Activated CD8-positive, alpha-beta memory T cell treated with anti-CD3 and anti-CD28 coated beads for 4 hours (primary cell): ENCODE data around the gene OR2Y1.
"Not testable (repeated sequence)": the region's sequence is repeated elsewhere in the genome, so short reads cannot be mapped to it uniquely, and the experiment has no call there.

Experiments
- DNase-seq, 2 donors: peaks; one replicate each; pipeline ENCODE4 v3.0.0-alpha.2; 2020; ENCODE audit warnings: low read depth in 2 of 2

OR2Y1 gene, protein sequence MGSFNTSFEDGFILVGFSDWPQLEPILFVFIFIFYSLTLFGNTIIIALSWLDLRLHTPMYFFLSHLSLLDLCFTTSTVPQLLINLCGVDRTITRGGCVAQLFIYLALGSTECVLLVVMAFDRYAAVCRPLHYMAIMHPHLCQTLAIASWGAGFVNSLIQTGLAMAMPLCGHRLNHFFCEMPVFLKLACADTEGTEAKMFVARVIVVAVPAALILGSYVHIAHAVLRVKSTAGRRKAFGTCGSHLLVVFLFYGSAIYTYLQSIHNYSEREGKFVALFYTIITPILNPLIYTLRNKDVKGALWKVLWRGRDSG

DNA sequence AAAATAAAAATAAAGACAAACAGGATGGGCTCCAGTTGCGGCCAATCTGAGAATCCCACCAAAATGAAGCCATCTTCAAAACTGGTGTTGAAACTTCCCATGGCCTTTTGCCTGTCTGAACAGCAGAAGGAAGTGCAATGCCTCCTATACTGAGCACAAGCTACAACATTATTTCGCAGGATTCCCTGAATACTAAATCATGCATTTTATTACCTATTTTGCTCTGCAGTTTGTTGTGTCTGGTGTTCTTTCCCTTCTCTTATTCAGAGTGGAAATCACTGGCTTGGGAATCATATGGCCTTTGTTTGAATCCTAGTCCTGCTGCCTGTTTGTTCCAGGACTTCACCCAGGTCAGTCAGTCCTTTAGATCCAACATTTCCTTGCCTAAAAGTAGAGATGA is at the start of gene OR2Y1:
TSS of gene OR2Y1 (minus strand) at position 101 of the 400 bp plus-strand sequence. CDS start at position 101, 0 bp downstream.
- no peak for DNase-seq

DNA sequence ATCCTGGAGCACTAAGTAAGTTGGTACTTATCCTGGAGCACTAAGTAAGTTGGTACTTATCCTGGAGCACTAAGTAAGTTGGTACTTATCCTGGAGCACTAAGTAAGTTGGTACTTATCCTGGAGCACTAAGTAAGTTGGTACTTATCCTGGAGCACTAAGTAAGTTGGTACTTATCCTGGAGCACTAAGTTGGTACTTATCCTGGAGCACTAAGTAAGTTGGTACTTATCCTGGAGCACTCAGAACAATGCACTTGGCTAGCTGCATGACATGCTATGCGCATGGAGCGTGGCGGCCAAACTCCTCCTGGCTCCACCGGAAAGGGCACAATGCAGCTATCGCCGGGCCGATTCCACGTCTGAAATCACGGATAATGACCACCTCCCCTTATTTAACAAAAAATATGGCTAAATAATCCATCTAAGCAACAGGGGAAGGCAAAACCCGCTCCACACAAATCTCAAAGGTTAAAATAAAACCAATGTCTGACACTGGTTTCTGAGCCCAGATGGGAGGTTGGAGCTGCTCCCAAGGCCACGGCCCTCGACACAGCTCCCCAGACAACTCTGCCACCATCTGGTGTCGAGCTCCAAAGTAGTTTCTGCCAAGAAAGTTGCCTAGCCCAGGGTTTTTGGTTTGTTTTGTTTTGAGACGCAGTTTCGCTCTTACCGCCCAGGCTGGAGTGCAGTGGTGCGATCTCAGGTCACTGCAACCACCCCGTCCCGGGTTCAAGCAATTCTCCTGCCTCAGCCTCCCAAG is 49.0 kb upstream of the OR2Y1 start:
- DNase-seq = not testable (repeated sequence)

DNA sequence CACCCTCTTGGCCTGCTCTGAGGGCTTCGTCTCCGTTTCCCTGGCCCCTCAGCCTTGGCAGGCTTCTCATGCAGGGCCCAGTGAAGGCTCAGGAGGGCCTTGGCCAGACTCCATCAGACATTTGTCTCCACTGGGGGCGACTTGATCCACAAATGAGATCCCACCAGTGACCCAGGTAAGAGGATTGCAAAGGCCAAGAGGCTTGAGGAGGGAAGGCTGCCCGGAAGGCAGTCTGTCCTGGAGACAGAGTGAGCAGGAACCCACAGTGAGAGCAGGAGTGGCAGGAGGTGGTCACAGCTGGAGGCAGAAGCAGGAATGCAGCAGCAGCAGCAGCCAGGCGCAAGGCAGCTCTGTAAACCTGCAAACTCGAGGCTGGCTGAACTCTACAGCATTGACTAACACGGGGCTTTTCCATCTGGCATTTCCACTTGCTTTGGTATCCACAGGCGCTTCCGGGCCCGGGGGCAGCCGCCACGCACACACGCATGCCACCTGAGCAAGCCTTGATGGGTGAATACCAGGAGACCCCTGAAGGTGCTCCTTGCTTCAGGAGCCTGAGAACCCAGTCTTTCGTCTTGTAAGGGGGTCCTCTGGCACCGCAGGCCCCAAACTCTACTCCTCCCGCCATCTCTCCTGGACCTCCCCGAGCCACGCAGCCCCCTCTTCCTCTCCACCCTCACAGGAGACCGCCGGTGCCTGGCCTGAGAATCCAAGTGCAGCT is 48.0 kb upstream of the OR2Y1 start:
- DNase-seq = no peak

DNA sequence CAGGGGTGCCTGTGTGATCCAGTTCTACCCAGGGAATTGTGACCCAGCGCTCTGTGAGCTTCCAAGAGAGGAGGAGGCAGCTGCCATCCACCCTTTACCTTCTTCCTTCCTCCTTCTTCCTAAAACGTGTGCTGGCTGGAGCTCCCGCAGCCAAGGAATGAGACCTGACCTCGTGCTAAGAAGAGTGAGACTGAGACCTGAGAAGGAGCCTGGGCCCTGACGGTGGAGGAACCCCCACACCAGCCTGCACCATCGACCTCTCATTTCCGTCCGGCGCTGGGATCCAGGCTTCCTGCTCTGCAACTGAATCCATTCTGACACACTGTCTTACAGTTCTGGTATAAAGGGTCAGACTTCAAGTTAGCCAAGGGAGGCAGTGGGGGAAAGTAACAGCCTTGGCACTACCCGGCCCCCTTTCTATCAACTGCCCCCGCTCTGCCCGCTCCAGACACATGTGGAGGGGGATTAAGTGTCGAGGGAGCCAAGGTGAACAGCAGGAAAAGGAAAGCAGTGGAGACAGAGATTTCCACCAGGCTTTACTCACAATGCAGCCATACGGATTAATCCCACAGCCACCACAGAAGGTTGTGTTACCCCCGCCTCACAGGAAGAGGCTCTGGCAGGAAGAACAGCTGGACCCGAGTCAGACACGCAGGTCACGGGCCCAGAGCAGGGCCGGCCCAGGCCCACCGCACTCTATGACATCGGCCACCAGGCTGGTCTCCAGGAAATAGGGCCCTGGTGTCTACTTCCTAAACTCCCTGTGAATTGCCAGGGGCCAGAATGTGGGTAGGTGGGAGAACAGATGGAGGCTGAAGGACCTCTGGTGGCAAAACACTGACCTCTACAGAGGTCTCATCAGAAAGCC is 46.9 kb upstream of the OR2Y1 start:
- no peak for DNase-seq

DNA sequence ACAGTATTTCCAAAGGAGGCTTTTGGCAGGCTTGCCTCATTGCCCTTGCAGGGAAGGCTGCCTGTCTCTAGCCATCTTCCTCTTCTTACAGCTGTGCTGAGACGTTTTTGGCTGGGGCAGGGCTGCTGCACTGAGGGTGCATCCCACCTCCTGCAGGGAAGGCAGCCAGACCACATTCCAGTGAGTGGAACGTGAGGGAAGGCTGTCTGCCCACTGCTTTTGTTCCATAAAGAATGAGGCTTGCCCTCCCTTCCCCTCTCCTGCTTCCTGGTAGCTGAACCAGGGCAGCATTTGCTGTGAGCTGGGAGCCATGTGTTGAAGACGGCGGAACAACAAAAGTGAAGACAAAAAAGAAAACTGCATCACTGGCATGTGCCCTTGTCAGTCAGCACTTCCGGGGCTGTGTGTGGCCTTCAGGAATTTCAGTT is 46.0 kb upstream of the OR2Y1 start:
- no peak for DNase-seq

DNA sequence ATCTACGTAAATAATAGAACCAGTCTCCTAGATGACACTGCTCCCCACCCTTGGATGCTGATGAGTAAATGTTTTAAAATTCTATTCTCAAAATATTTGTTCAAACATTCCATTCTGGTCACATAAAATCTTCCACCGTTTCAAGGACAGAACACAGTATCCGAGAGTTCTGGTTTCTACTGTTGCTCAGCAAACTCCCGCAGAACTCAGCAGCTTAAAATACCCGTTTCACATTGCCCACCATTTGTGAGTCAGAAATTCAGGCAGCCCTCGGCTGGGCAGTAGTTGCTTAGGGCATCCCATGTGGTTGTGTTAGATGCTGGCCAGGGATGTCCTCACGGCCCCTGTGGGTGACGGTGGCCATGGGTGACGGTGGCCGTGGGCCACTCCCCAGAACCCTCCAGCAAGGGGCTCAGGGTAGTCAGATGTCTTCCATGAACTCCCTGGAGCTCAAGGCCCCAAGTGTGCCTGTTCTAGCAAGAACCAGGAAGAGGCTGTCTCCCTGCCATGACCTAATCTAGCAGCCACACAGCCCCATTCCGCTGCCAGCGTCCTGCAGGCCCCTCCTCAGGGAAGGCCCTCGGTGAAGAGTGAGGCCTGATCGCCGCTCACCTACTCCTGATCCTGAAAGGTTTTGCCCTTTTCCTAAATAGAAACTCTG is 45.4 kb upstream of the OR2Y1 start:
- no peak for DNase-seq

DNA sequence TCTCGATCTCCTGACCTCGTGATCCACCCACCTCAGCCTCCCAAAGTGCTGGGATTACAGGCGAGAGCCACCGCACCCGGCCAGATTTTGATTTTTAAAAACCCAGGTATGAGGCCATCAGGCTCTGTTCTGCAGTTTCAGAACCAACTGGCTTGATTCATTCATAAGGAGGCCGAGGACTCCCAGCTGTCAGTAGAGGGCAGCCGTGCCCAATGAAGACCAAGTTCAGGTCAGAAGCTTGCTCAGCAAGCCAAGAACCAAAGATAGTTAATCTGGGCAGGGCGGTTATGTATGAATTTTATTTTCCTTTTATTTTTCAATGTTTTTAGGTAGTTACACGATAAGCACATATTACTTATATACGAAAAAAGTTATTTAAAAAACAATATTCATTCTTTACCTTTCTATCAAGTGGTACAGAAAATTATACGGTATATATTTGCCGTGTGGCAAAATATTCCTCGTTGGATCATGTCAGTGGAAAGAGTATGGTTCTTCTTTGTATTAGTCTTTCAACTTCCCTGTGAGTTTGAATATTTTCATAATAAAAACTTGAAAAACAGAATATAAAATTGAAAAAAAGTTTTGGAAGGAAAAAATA is 44.7 kb upstream of the OR2Y1 start:
- peak in 1 of 2 donors; percentile 60 for DNase-seq

DNA sequence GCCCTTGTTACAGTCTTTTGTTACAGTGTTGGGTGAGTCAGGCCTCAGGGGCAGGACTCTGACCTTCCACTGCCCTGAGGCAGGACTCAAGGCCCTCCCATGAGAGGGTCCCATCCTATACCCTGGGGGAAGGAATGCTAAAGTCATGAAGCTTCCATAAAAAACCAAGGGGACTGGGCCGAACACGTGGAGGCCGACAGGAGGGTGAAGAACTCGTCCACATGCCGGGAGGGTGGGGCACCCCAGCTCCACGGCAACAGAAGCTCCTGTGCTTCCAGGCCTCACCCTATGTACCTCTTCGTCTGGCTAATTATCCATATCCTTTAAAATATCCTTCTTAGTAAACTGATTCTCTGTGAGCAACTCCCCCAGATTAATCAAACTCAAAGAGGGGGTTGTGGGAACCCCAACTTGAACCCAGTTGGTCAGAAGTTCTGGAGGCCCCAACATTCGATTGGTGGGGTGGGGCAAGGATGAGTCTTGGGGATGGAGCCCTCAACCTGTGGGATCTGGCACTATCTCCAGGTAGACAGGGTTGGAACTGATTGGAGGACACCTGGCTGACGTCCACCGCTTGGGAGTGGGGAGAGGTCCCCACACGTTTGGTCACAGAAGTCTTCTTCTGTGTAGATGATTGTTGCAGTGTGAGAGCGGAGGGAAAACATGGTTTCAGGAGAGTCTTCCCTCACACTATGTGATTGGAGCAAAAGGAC is 43.6 kb upstream of the OR2Y1 start:
- DNase-seq = no peak

DNA sequence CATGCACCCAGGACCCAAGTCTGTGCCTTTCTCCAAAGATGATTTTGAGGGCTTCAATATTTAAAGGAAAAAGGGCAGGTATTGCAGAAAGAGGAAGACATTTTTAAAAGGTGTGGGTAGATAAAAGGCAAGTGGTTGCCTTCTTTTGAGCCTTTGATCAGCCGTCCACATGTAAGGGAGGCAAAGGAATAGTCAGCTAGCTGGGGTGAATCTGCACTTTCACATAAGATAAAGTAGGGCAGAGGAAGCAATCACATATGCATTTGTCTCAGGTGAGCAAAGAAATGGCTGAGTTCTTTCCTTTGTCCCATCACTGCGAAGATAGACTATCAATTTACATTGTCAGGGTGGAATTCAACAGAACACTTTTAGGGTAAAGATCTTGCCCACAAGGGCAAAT is 42.9 kb upstream of the OR2Y1 start:
- no peak for DNase-seq

DNA sequence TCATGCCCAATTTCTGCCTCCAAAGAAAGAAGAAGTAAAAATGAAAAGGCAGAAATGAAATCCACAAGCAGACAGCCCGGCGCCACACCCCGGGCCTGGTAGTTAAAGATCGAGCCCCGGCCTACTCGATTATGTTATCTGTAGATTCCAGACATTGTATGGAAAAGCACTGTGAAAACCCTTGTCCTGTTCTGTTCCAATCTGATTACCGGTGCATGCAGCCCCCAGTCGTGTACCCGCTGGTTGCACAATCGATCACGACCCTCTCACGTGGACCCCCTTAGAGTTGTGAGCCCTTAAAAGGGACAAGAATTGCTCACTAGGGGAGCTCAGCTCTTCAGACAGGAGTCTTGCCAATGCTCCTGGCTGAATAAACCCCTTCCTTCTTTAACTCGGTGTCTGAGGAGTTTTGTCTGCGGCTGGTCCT is 42.1 kb upstream of the OR2Y1 start:
- DNase-seq = not testable (repeated sequence)

DNA sequence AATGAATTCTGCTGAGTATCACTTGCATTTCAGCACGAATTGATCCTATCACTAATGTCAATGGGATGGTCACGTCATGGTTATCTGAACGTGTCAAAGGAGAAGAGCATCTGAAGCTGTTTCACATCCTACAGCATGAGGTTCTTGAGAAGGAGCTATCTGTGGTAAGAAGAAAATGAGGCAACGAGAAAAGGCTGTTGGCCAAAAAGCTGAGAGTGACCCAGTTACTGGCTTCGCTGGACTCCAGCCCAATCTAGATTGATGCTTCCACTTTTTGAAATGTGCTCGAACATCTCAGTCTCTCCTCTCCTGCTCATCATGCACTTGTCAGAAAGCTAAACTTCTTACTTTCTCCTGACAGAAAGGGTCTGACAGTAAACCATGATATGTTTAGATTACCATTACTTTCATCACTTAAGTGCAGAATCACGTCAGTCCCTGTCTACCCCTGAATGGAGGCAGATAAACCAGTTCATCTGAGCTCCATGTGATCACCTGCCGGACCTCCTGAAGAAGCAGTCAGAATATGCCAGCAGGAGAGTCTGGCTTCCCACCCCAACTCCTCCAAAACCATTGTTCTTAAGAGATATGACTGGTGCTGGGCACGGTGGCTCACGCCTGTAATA is 40.2 kb upstream of the OR2Y1 start:
- no peak for DNase-seq

DNA sequence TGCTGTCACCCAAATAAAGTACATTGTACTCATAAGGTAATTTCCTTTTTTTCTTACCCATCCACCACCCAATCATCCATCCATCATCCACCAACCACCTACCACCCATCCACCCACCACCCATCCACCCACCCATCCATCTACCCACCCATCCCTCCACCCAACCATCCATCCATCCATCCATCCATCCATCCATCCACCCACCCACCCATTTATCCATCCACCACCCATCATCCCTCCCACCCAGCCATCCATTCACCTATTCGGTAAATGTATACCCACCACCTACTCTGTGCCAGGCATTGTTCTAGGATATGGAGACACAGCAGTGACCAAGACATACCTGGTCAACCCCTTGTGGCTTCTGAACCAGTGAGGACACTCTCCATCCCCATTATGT is 37.6 kb upstream of the OR2Y1 start:
- DNase-seq = no peak

DNA sequence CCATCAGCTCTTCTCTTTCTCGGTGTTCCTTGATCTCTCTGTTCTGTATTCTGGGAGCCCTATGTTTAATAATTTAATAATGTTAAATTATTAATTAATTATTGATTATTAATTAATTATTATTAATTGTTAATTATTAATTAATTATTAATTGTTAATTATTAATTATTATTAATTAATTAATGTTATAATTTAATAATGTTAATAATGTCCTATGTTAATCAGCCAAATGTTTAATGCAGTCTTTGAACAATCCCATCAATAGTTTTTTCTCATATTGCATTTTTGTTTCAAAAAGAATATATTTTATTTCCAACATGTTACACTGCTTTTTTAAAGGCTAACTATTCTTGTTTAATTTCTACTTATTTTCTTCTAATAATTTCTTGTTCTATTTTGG is 36.5 kb upstream of the OR2Y1 start:
- DNase-seq = no peak

DNA sequence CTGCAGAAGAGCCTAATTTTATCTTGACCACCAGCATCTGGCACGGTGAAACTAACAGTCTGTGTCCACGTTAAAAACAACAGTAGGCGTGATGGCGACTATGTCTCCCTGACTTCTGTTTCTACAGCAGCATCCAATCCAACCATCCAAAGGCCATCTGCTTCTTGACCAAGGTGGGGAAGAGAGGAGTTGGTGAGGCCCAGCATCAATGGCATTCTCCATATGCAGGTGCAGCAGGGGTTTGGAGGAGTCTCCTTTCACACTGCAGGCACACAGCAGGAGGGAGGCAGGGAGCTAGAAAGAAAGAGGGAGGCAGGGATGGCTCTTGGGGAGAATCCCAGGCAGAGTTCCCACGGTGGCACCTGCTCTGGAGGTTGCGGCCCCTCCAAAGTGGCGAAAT is 35.8 kb upstream of the OR2Y1 start:
- DNase-seq = no peak

DNA sequence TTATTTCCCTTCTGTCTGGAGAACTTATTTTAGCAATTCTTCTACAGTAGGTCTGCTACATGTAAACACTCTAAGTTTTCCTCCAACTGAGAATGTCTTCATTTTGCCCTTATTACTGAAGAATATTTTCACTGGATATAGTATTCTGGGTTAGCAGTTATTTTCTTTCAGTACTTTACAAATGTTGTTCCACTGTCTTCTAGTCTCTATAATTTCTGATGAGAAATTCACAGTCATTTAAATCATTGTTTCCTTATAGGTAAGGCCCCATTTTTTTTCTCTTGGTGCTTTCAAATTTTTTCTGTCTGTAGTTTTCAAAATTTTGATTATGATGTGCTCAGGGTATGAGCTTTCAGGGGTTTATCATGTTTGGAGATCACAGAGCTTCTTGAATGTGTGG is 32.0 kb upstream of the OR2Y1 start:
- no peak for DNase-seq

DNA sequence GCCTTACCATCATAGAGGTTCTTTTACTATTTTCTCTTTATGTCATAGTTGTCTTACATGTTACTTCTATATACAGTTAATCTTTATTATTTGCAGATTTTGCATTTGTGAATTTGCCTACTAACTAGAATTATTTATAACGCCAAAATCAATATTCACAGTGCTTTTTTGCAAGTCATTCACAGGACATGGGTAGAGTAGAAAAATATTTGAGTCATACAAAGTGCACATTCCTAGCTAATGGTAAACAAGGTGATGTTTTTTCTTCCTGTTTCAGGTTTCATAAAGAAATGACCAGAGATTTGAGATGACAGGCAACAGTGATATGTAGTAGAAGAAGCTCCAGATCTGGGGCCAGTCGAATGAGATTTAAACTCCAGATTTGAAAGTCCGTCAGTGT is 30.0 kb upstream of the OR2Y1 start:
- DNase-seq = no peak

DNA sequence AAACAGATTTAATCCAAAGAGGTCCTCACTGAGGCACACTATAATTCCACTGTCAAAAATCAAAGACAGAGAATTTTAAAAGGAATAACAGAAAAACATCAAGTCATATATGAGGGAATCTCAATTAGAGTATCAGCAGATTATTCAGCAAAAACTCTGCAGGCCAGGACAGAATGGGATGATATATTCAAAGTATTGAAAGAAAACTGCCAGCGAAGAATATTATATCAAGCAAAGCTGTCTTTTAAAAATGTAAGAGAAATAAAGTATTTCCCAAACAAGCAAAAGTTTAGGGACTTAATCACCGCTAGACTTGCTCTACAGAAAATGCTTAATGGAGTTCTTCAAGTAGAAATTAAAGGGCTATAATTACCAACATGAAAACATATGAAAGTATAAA is 15.7 kb upstream of the OR2Y1 start:
- no peak for DNase-seq

DNA sequence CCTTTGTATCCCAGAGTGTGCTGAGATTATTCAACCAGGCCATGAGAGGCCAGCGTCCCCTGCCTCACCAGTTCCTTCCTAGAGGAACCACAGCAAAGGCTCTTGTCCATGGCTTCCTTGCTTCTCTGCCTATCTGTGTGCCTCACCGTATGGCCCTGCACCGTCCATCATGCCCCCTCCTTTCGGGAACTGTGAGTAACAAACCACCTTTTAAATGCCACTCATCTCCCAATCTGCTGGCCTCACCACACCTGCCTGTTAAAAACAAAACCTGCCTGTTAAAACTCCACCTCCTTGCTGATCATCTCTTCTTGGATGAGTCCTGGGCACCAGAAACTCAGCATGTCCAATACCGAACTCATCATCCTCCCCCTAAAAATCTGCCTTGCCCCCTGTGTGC is 4.4 kb upstream of the OR2Y1 start:
- no peak for DNase-seq

DNA sequence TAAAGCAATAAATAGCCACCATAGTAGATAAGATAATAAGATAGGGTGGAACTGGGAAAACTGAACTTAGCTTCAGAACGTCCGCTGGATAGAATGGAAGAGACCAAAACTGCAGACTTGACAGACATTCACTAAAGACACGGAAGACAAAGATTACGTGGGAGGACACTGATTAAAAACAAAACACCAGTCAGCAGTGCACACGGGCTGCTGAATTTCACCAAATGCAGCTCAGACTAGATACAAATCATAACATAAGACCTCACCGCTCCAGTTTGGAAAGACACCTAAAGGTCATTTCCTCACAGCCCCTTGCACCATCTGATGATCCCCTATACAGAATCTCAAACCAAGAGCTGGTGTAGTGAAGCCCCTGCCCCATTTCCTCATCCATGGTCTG is 2.9 kb upstream of the OR2Y1 start:
- DNase-seq = no peak

DNA sequence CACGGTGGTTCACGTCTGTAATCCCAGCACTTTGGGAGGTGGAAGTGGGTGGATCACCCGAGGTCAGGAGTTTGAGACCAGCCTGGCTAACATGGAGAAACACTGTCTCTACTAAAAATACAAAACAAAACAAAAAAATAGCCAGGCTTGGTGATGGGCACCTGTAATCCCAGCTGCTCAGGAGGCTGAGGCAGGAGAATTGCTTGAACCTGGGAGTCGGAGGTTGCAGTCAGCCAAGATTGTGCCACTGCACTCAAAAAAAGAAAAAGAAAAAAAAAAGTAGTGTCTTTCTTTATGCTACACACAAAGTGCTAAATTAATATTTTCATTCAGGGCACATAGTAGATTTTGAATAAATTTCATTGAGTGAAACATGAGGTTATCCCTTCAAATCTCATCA is 1.1 kb upstream of the OR2Y1 start:
- not testable (repeated sequence) for DNase-seq
